Subcutaneous adipose tissue (tissue), 4 donors: Measurements from ENCODE around the gene NAA80. TPM values are rescaled to one million over a fixed set of nuclear protein-coding genes. Genes with fewer than 3 reads are reported as not detected.

Source experiments
- total RNA-seq, 4 donors: library from RNA; depleted of rRNA; stranded (reverse); fragments of >200 nt; gene quantifications; one replicate each; pipeline ENCODE4 v1.1.0, GENCODE V29; 2016
- TF ChIP-seq, protein P1 (sequence below): fragments of 450-650 bp; IDR thresholded peaks from one replicate; pipeline ENCODE4 v1.5.1; 2016; ENCODE audit warnings: low read depth, mild to moderate bottlenecking, control low read depth, antibody characterized with exemption, moderate library complexity

The NAA80 gene
- total RNA-seq, 4 donors from 2014 or later, result 5.2 to 10.4 (median 6.6) TPM

DNA sequence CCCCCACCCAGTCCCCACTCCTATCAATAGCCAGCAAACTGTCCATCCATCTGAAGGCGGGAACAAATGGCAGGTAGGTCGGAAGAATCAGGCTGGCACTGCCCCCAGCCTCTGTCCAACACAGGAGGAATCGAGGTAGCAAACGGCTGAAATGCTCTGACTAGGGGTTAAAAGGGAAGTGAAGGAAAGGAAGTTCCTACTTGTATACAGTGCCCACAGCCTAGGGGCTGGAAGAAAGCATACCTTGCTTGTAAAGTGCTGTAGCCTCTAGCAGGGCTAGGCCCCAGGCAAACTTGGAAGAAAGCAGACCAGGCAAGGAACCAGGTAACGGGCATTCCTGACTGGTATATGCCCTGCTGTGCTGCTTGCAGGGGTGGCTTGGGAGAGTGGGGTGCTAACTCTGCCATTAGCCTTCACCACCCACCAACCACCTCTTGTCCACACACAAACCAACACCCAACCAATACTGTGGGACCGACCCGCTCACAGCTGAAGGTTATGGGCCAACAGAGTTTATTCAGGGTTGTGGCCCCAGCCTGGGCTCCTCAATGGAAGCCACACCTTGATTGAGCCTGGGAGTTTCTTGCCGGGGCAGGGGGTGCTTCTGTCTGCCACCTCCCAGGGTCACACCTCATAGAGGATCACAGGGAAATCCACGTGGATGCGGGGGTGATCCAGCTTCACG is 26.4 kb upstream of the NAA80 start:
- TF ChIP-seq, protein P1, sequence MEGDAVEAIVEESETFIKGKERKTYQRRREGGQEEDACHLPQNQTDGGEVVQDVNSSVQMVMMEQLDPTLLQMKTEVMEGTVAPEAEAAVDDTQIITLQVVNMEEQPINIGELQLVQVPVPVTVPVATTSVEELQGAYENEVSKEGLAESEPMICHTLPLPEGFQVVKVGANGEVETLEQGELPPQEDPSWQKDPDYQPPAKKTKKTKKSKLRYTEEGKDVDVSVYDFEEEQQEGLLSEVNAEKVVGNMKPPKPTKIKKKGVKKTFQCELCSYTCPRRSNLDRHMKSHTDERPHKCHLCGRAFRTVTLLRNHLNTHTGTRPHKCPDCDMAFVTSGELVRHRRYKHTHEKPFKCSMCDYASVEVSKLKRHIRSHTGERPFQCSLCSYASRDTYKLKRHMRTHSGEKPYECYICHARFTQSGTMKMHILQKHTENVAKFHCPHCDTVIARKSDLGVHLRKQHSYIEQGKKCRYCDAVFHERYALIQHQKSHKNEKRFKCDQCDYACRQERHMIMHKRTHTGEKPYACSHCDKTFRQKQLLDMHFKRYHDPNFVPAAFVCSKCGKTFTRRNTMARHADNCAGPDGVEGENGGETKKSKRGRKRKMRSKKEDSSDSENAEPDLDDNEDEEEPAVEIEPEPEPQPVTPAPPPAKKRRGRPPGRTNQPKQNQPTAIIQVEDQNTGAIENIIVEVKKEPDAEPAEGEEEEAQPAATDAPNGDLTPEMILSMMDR, result no peak

DNA sequence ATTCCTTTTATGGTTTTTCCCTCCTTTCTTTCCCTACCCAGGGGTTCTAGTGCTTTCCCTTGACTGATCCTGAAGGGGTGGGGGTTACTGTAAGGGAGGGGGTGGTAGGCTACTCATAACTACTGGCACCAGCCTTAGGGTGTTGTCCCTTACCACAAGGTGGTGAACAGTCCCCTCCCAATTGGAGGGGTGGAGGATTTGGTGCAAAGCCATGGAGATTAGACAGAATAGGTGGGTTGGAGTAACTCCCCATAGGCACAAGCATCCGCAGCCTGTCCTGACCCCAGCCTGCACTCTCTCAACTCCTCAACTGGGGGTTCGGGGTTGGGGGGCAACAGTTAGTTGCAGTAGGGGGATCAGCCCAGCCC is 25.9 kb upstream of the NAA80 start:
- TF ChIP-seq, protein P1, result no peak

DNA sequence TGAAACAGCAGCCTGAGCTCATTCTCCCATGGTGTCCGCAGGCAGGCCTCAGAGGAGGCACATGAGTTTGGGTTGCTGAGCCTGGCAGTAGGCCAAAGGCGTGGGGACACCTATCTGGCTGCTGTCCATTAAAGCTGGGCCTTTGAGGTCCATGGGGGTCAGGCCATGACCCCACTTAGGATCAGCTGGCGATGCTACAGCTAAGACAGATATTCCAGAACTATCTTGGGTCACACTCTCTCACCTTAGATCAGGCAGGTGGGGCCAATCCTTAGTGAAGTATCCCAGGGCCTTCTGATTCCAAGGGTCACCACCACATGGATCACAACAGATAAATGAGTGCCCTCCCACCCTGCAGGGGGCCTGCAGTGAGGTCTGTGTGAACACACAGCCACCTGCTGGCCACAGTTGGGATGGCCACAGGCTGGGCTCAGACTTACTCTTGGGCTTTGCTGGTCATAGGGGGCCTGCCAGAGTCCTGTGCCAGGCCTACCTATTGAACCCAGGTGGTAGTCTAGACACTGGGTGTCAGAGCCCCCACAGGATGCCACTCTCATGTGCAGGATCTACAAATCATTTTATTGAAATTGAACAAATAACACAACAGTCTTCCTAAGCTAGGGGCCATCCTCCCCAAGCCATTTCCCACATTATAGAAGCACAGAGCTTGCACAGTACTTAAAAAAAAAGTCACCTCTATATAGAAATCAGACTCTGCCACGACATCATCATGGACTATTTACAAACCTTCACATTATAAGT is 25.3 kb upstream of the NAA80 start:
- TF ChIP-seq, protein P1, result no peak

DNA sequence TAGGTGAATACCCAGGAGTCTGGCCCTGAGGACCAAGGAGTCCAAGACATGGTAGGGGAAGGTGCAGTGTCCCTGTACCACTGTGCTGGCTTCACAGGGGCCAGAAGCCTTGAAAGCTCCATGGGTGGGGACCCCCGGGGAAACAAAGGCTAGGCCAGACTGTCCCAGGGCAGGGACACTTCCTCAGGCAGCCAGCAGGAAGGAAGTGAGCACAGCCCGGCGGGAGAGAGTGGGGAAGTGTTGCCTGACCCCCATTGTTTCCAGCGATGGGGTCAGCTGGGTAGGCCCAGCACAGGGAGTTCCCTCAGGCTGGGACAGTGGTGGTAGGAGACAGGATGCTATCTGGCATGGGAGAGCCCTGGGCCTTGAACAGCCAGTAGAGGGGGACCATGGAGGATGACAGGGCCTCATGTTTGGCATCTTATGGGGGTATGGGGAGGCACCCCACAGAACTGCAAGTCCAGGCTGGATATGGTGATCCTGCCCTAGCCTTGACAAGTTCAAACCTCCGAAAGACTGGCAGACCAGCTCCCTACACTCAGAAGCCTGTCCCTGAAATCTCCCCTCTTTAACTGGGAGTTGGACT is 24.5 kb upstream of the NAA80 start:
- TF ChIP-seq, protein P1, result no peak

DNA sequence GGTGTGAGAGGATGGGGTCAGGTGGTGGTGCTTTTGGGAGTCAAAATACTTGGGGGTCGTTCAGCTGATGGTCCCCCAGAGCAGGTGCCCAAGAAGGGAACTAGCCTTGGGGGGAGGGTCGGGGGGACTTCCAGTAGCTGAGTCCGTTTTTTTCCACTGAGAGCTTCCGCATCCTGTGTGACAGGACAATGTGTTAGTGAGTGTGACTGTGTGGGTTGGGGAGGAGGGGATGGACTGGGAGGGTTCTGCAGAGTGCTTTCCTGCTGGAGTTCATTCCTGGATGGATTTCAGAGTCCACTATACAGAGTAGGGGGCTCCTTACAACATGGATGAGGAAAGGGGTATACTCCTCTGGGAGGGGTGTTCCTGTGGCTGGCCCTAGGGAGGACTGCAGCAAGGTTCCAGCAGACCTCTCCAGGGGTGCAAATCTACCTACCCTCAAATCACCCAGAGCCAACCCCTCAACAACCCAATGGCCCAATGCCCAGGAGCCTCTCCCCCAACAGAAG is 23.9 kb upstream of the NAA80 start:
- TF ChIP-seq, protein P1, result no peak

DNA sequence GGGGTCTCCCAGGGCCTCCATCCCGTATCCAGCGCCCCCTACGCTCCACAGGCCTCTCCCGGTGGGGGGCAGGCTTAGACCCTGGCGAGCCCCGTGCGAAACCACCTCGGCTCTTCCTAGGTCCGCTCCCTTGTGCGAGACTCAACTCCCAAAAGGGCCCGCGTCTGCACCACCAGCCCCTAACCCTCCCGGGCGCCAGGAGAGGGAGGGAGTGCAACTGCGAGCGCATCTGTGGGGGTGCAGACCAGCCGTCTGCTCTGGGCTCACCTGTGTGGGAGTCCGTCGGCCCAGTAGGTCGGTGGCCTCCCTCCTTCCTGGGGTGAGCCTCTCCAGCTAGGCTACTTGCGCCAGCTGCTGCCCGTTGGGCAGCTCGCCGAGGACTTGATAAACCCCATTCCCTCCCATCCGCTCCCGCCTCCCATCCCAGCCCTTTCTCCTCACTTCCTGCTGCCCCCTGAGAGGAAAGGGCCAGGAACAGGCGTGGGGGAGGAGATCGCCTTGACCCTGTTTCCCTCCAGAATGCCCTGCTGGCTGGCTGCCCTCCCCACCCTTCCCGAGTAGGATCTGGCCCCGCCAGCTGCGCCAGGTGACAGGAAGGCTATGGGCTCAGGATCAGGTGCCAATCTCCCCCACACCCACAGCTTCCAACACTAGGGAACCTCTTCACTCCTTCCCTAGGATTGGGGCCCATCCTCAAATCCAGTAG is 23.3 kb upstream of the NAA80 start, which contains the start of gene HYAL2:
TSS of gene HYAL2 (minus strand) at position 360 of the 706 bp plus-strand sequence. CDS start 2,256 bp downstream, outside the sequence.
- TF ChIP-seq, protein P1, result no peak

DNA sequence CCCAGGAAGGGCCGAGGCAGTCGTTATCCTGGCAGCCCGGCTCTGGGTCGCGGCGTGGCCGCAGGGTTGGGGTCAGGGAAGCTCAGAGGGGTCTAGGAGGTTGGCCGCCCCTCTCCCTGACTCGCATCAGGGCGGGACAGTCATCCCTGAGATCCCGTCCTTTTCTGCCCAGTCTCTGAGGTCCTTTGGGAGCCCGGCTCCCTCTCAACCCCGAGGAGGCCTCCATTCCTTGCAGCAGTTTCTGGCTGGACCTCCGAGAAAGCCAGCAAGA is 22.8 kb upstream of the NAA80 start:
- TF ChIP-seq, protein P1, result no peak
